ENCODE measurements around the gene GLRX.

DNA sequence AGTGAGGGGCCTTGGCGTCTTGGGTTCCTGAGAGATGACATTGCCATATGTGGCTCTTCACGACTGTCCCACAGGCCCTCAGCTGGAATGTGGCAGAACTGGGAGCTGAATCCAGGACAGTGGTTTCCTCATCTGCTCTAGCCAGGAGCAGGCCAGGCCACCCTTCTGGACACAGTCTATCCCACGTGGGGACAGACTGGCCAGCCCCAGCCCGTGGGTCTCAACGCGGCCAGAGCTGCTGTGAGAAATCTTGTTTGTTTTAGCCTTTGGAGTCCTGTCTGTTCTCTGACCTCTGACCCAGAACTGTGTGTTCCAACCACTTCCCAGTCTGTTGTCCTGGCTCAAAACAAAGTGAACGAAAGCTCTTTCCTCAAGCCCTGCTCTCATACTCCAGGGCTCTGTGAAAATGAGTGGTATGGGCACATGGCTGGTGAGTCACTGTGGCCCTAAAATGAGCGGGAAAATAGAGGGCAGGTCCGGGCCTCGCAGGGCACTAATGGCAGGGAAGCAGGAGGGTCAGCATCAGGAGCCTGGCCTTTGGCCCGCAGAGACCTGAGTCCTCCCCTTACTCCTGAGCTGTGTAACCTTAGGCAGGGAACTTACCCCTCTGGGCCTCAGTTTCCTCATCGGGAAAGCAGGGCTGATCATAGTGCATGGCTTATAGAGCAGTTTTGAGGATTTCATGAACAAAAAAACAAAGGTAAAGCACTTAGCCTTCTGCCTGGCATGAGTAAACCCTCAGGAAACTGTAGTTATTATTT, 34.8 kb upstream of the GLRX start:
- TF ChIP-seq YY1 (IDR thresholded peaks at IDR 0.05; ENCODE audit: low read depth), result no peak
- no peak for TF ChIP-seq EP300 (IDR thresholded peaks at IDR 0.05; ENCODE audit: borderline replicate concordance)
- no peak for TF ChIP-seq TAF1 (IDR thresholded peaks at IDR 0.05; ENCODE audit: low read depth)
